A549 (cell line): ENCODE data around the gene RAPGEF5. TPM values are rescaled to one million over a fixed set of nuclear protein-coding genes. Genes with fewer than 3 reads are reported as not detected.
"Not testable (repeated sequence)": the region's sequence is repeated elsewhere in the genome, so short reads cannot be mapped to it uniquely, and the experiment has no call there.

Source experiments
- ATAC-seq, 2 experiments: fragments of 200-7000 bp in 1 of 2; fragments of >200 bp in 1 of 2; cut with Nextera tagmentation in 1 of 2; cut with Tn5 transposase in 1 of 2; 3 replicates each; pipeline versions ENCODE4 v1.8.0 to v1.9.1; 2018 to 2020; ENCODE audit warnings: mild to moderate bottlenecking in 1 of 2, moderate library complexity in 1 of 2
- CTCF ChIA-PET: fragments of 300-600 bp; sonication (Branson Sonifier 250); formaldehyde crosslinking; extraction: SDS; loops from one replicate; lab custom pipeline; 2021; ENCODE audit warnings: antibody characterized with exemption, inconsistent platforms; lab: Yijun Ruan, JAX
- POLR2A ChIA-PET: fragments of 350-600 bp; formaldehyde crosslinking; extraction: SDS; loops from one replicate; lab custom pipeline; 2021; ENCODE audit warnings: antibody characterized with exemption, inconsistent platforms; lab: Yijun Ruan, JAX
- DNase-seq, 2 experiments: peaks; one replicate each; pipeline versions ENCODE4 v3.0.0 to v3.0.0-alpha.2; 2011 to 2016; ENCODE audit warnings: low read depth in 1 of 2, low spot score in 1 of 2
- FAIRE-seq: peaks from 2 replicates; lab custom pipeline; 2011; peaks lifted over from hg19 to GRCh38; lab: Jason Lieb, UNC
- H3K27ac ChIP-seq, 2 experiments: fragments of >200 bp; sonication (Bioruptor Twin); formaldehyde crosslinking; 3 replicates each; pipeline ENCODE4 v1.5.1; 2016 to 2017
- H3K4me1 ChIP-seq: fragments of >200 bp; sonication (Bioruptor Twin); formaldehyde crosslinking; 3 replicates; pipeline ENCODE4 v1.6.1; 2016
- H3K4me2 ChIP-seq: fragments of >200 bp; sonication (Bioruptor Twin); formaldehyde crosslinking; 3 replicates; pipeline ENCODE4 v1.6.1; 2016
- H3K4me3 ChIP-seq: fragments of >200 bp; sonication (Bioruptor Twin); formaldehyde crosslinking; 3 replicates; pipeline ENCODE4 v1.5.1; 2016
- H3K9me3 ChIP-seq: fragments of >200 bp; sonication (Bioruptor Twin); formaldehyde crosslinking; 3 replicates; pipeline ENCODE4 v1.6.1; 2016
- CBX2 ChIP-seq: fragments of 200-600 bp; sonication (generic); IDR thresholded peaks from 2 replicates; pipeline ENCODE4 v1.6.1; 2016; ENCODE audit warnings: low read depth, mild to moderate bottlenecking, borderline replicate concordance
- EHMT2 ChIP-seq: fragments of 200-600 bp; sonication (generic); IDR thresholded peaks from 2 replicates; pipeline ENCODE4 v1.6.1; 2016; ENCODE audit warnings: antibody characterized with exemption, low read depth, mild to moderate bottlenecking, moderate library complexity
- ESRRA ChIP-seq: fragments of 150-350 bp; IDR thresholded peaks from 2 replicates; pipeline ENCODE4 v1.6.1; 2014; ENCODE audit warnings: mild to moderate bottlenecking, low read length, borderline replicate concordance
- HDAC2 ChIP-seq: fragments of 200-600 bp; sonication (generic); IDR thresholded peaks from 2 replicates; pipeline ENCODE4 v1.6.1; 2016
- HEYL ChIP-seq: fragments of 250-450 bp; sonication (Bioruptor Pico); IDR thresholded peaks from 2 replicates; pipeline ENCODE4 v1.8.0; 2021; ENCODE audit warnings: mild to moderate bottlenecking, moderate library complexity
- HOXB5 ChIP-seq: fragments of 250-450 bp; sonication (Bioruptor Pico); IDR thresholded peaks from 2 replicates; pipeline ENCODE4 v1.5.0; 2020; ENCODE audit warnings: mild to moderate bottlenecking, moderate library complexity
- JUNB ChIP-seq: fragments of >200 bp; sonication (Bioruptor Twin); formaldehyde crosslinking; IDR thresholded peaks from 2 replicates; pipeline ENCODE4 v1.6.1; 2016
- KDM1A ChIP-seq: fragments of 200-600 bp; sonication (generic); IDR thresholded peaks from 2 replicates; pipeline ENCODE4 v1.6.1; 2016; ENCODE audit warnings: low read depth, mild to moderate bottlenecking
- MAFK ChIP-seq: fragments of 450-650 bp; IDR thresholded peaks from 2 replicates; pipeline ENCODE4 v1.6.1; 2014; ENCODE audit not compliant: partially characterized antibody
- MAZ ChIP-seq: fragments of 150-350 bp; IDR thresholded peaks from 2 replicates; pipeline ENCODE4 v1.6.1; 2014; ENCODE audit warnings: antibody characterized with exemption, low read depth, low read length, borderline replicate concordance
- NPAS2 ChIP-seq: fragments of 250-450 bp; sonication (Bioruptor Pico); IDR thresholded peaks from 2 replicates; pipeline ENCODE4 v1.8.0; 2022; ENCODE audit warnings: mild to moderate bottlenecking, moderate library complexity, borderline replicate concordance
- RCOR1 ChIP-seq: fragments of 150-350 bp; IDR thresholded peaks from 2 replicates; pipeline ENCODE4 v1.6.1; 2014; ENCODE audit warnings: antibody characterized with exemption, low read length, low read depth
- RNF2 ChIP-seq: fragments of 200-600 bp; sonication (generic); IDR thresholded peaks from 2 replicates; pipeline ENCODE4 v1.6.1; 2016; ENCODE audit warnings: low read depth, mild to moderate bottlenecking, antibody characterized with exemption, moderate library complexity, borderline replicate concordance
- SMC3 ChIP-seq: fragments of >200 bp; sonication (Bioruptor Twin); formaldehyde crosslinking; IDR thresholded peaks from 3 replicates; pipeline ENCODE4 v1.6.1; 2018; ENCODE audit warnings: inconsistent platforms
- ZC3H11A ChIP-seq: fragments of 450-650 bp; IDR thresholded peaks from 2 replicates; pipeline ENCODE4 v1.6.1; 2014; ENCODE audit warnings: antibody characterized with exemption, mild to moderate bottlenecking
- ZSCAN20 ChIP-seq: fragments of 250-450 bp; sonication (Bioruptor Pico); IDR thresholded peaks from 2 replicates; pipeline ENCODE4 v1.8.0; 2022; ENCODE audit warnings: mild to moderate bottlenecking, moderate library complexity
- WGBS: methylation state at CpG from one replicate; pipeline ENCODE4 v1.1.6; 2017; ENCODE audit errors: missing lambda C conversion rate; 5-methylcytosine and 5-hydroxymethylcytosine counted together
- polyA plus RNA-seq, 4 experiments: library from polyadenylated mRNA; depleted of rRNA in 3 of 4; stranded (reverse); fragments of >200 nt; fragmentation: RNase III in 1 of 4; extraction: RNeasy Plus Mini Kit Qiagen cat#74134 plus additional on column Dnase treatment in 1 of 4; gene quantifications; 2 replicates in 3 of 4; 3 replicates in 1 of 4; pipeline ENCODE4 v1.2.3, GENCODE V29; 2011 to 2017
- TF ChIP-seq, protein P1 (sequence below): IDR thresholded peaks from 2 replicates; pipeline ENCODE4 v1.6.1; 2012
- TF ChIP-seq, protein P2 (sequence below): fragments of >200 bp; sonication (Bioruptor Twin); formaldehyde crosslinking; IDR thresholded peaks from 2 replicates; pipeline ENCODE4 v1.6.1; 2016
- TF ChIP-seq, protein P3 (sequence below): fragments of >200 bp; sonication (Bioruptor Twin); formaldehyde crosslinking; IDR thresholded peaks from 3 replicates; pipeline ENCODE4 v1.5.1; 2016
- TF ChIP-seq, protein P4 (sequence below): fragments of 250-450 bp; sonication (Bioruptor Pico); IDR thresholded peaks from 2 replicates; pipeline ENCODE4 v1.5.0; 2021; ENCODE audit warnings: mild to moderate bottlenecking, moderate library complexity, borderline replicate concordance
- TF ChIP-seq, protein P5 (sequence below): fragments of 450-650 bp; IDR thresholded peaks from 2 replicates; pipeline ENCODE4 v1.6.1; 2014; ENCODE audit warnings: antibody characterized with exemption

RAPGEF5 gene
- polyA plus RNA-seq, 2 of the 4 experiments (the other 2 are of a cell fraction), result 0.03 to 0.14 TPM

DNA sequence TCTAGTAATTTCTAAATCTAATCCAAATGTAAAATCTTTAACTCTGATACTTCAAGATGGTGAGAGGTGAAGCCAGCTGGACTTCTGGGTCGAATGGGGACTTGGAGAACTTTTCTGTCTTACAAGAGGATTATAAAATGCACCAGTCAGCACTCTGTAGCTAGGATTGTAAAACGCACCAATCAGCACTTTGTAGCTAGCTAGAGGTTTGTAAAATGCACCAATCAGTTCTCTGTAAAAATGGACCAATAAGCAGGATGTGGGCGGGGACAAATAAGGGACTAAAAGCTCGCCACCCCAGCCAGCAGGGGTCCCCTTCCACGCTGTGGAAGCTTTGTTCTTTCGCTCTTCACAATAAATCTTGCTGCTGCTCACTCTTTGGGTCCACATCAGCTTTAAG is 278.1 kb downstream of the RAPGEF5 start:
- FAIRE-seq, POLR2A ChIA-PET, ATAC-seq: not testable (repeated sequence)

DNA sequence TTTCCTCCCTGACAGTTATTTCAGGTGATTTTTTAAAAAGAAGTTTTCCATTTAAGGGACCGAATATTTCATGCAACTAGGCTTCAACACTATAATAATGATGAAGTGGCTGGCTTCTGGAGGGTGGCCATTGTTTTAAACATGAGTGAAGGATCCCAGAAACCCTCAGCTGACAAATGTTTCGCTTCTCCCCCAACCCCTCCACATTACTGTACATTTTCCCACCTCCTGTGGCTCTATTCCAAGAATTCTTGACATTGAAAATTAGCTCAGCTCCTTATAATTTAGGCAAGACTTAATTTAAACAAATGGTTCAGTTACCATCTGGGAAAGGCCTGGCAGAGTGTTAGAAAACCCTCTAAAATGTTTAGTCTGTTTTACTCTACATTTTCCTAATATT is 281.4 kb downstream of the RAPGEF5 start:
- CTCF ChIA-PET, result interaction anchor here (0.7 to 1.8 kb wide), 4 partner anchors 8 to 34 kb away, joined by 3 to 5 read pairs (median 3); no protein-coding TSS in a partner anchor
- Histone ChIP-seq H3K27ac (no peak overlapping the region), H3K4me2 (no peak overlapping the region), H3K4me3 (no peak overlapping the region)
- DNase-seq (no peak), FAIRE-seq (no peak)
- POLR2A ChIA-PET, result no interaction called here
- TF ChIP-seq EHMT2, result no peak
- no peak for TF ChIP-seq MAZ
- TF ChIP-seq, protein P1, sequence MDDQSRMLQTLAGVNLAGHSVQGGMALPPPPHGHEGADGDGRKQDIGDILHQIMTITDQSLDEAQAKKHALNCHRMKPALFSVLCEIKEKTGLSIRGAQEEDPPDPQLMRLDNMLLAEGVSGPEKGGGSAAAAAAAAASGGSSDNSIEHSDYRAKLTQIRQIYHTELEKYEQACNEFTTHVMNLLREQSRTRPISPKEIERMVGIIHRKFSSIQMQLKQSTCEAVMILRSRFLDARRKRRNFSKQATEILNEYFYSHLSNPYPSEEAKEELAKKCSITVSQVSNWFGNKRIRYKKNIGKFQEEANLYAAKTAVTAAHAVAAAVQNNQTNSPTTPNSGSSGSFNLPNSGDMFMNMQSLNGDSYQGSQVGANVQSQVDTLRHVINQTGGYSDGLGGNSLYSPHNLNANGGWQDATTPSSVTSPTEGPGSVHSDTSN, result no peak
- TF ChIP-seq ZC3H11A, result no peak
- no peak for TF ChIP-seq RCOR1
- TF ChIP-seq, protein P2, sequence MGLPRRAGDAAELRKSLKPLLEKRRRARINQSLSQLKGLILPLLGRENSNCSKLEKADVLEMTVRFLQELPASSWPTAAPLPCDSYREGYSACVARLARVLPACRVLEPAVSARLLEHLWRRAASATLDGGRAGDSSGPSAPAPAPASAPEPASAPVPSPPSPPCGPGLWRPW, result no peak
- TF ChIP-seq HEYL (CRISPR knock-in tag), result no peak
- TF ChIP-seq, protein P3, sequence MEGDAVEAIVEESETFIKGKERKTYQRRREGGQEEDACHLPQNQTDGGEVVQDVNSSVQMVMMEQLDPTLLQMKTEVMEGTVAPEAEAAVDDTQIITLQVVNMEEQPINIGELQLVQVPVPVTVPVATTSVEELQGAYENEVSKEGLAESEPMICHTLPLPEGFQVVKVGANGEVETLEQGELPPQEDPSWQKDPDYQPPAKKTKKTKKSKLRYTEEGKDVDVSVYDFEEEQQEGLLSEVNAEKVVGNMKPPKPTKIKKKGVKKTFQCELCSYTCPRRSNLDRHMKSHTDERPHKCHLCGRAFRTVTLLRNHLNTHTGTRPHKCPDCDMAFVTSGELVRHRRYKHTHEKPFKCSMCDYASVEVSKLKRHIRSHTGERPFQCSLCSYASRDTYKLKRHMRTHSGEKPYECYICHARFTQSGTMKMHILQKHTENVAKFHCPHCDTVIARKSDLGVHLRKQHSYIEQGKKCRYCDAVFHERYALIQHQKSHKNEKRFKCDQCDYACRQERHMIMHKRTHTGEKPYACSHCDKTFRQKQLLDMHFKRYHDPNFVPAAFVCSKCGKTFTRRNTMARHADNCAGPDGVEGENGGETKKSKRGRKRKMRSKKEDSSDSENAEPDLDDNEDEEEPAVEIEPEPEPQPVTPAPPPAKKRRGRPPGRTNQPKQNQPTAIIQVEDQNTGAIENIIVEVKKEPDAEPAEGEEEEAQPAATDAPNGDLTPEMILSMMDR, result no peak
- no peak for TF ChIP-seq KDM1A
- TF ChIP-seq NPAS2, result no peak
- TF ChIP-seq, protein P4, sequence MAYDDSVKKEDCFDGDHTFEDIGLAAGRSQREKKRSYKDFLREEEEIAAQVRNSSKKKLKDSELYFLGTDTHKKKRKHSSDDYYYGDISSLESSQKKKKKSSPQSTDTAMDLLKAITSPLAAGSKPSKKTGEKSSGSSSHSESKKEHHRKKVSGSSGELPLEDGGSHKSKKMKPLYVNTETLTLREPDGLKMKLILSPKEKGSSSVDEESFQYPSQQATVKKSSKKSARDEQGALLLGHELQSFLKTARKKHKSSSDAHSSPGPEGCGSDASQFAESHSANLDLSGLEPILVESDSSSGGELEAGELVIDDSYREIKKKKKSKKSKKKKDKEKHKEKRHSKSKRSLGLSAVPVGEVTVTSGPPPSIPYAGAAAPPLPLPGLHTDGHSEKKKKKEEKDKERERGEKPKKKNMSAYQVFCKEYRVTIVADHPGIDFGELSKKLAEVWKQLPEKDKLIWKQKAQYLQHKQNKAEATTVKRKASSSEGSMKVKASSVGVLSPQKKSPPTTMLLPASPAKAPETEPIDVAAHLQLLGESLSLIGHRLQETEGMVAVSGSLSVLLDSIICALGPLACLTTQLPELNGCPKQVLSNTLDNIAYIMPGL (CRISPR knock-in tag), result no peak
- no peak for TF ChIP-seq RNF2
- TF ChIP-seq, all 56 proteins: peak for 0
- H3K9me3 ChIP-seq, result peaks cover under 1% of the 10 kb centered on the region; the same call in 1 of the 3 replicates
- no peak for ATAC-seq
- H3K4me1 ChIP-seq, result no peaks in the 10 kb centered on the region
- WGBS, result 0% methylated on average over 2 of the region's 2 CpGs

More for the DNA sequence above, 278.1 kb downstream of the RAPGEF5 start:
- DNase-seq, H3K27ac ChIP-seq, CTCF ChIA-PET, H3K4me3 ChIP-seq, H3K9me3 ChIP-seq, H3K4me2 ChIP-seq: not testable (repeated sequence)
- 13% methylated on average over 6 of the region's 6 CpGs for WGBS
- TF ChIP-seq MAFK, result peak; percentile 85
- TF ChIP-seq, all 56 proteins: peak for 1; not testable (repeated sequence) for 55
- H3K4me1 ChIP-seq, result not testable (repeated sequence)

DNA sequence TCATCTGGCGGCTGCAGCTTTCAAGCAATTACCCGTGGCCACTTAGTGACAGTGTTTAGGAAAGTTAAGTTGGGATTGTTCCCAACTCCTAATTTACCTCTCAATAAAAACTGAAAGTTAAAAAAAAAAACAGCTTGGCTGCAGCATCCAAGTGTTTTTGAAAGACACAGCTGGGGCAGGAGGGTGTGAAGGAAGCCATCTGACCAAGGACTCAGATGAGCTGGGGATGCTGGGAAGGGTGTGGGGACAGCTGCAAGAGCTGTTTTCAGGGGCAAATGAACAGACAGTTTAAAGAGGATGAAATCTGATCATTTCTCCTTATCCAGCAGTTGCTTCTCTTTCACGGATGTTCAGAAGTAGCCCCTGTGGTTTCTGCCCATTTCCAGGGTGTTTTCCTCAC is 282.1 kb downstream of the RAPGEF5 start:
- Histone ChIP-seq H3K27ac (no peak overlapping the region), H3K4me3 (no peak overlapping the region), H3K9me3 (no peaks in the 10 kb centered on the region; the same call in 2 of the 3 replicates), H3K4me2 (no peak overlapping the region), H3K4me1 (no peaks in the 10 kb centered on the region)
- FAIRE-seq (no peak), ATAC-seq (no peak), DNase-seq (no peak)
- TF ChIP-seq, protein P5, sequence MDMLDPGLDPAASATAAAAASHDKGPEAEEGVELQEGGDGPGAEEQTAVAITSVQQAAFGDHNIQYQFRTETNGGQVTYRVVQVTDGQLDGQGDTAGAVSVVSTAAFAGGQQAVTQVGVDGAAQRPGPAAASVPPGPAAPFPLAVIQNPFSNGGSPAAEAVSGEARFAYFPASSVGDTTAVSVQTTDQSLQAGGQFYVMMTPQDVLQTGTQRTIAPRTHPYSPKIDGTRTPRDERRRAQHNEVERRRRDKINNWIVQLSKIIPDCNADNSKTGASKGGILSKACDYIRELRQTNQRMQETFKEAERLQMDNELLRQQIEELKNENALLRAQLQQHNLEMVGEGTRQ, result no peak
- TF ChIP-seq CBX2 (no peak), ZSCAN20 (no peak), ESRRA (no peak), HDAC2 (no peak), HEYL (CRISPR knock-in tag) (no peak), HOXB5 (no peak), MAZ (no peak), JUNB (no peak), RNF2 (no peak), SMC3 (no peak)
- TF ChIP-seq, protein P3, result no peak
- ChIA-PET CTCF (interaction anchor here (0.7 to 1.8 kb wide), 3 partner anchors 8 to 35 kb away, joined by 3 to 5 read pairs (median 3); no protein-coding TSS in a partner anchor), POLR2A (interaction anchor here (0.6 kb wide), 1 partner anchor 323 kb away, joined by 3 read pairs; no protein-coding TSS in a partner anchor)
- 8% methylated on average over 3 of the region's 3 CpGs for WGBS
